Thyroid gland (tissue), 4 donors: ENCODE results near the gene ADPRM.

Source experiments
- CTCF ChIP-seq, 6 experiments: fragments of 200-600 bp in 3 of 6; fragments of 450-650 bp in 3 of 6; sonication (generic) in 3 of 6; IDR thresholded peaks; one replicate each; pipeline ENCODE4 v1.5.1; 2016 to 2019; ENCODE audit warnings: antibody characterized with exemption in 6 of 6, mild to moderate bottlenecking in 2 of 6, inconsistent platforms in 1 of 6, moderate library complexity in 1 of 6
- POLR2A ChIP-seq, 2 donors: fragments of 450-650 bp; IDR thresholded peaks; one replicate each; pipeline ENCODE4 v1.6.1; 2017; ENCODE audit warnings: antibody characterized with exemption in 2 of 2, mild to moderate bottlenecking in 2 of 2, moderate library complexity in 1 of 2

GRCh38 chr17:10741416-10742135 lies 44.2 kb downstream of the ADPRM start:
- TF ChIP-seq CTCF (IDR thresholded peaks at IDR 0.05) (no peak), POLR2A (IDR thresholded peaks at IDR 0.05) (no peak)
